ENCODE results near the gene FLNC. TPM values are rescaled to one million over a fixed set of nuclear protein-coding genes. Genes with fewer than 3 reads are reported as not detected.

The FLNC gene
- total RNA-seq, 2 experiments from 2014 or later = not detected

GRCh38 chr7:128869944-128870285, 39.7 kb downstream of the FLNC start:
- Mint-ChIP-seq H3K27ac (no peak overlapping the region), H3K4me3 (peak overlapping the region; percentile 54), H3K4me1 (peaks cover 11% of the 10 kb centered on the region), H3K36me3 (ENCODE audit: low read depth) (peaks cover 16% of the 10 kb centered on the region), H3K27me3 (peaks cover 25% of the 10 kb centered on the region), H3K9me3 (no peaks in the 10 kb centered on the region)
- ChIA-PET CTCF (interaction anchor here (4.3 kb wide), 1 partner anchor 13 kb away, joined by 22 read pairs; no protein-coding TSS in a partner anchor), POLR2A (interaction anchor here (0.8 kb wide), 1 partner anchor 184 kb away, joined by 3 read pairs; no protein-coding TSS in a partner anchor)
- no peak for DNase-seq

- DNase-seq = no peak
- peaks cover 7% of the 10 kb centered on the region for H3K36me3 Mint-ChIP-seq (ENCODE audit: low read depth)
- H3K27ac Mint-ChIP-seq = no peak overlapping the region
- peaks cover 9% of the 10 kb centered on the region for H3K4me1 Mint-ChIP-seq
- no peak overlapping the region for H3K4me3 Mint-ChIP-seq
- ChIA-PET CTCF (interaction anchor here (1.2 to 4.3 kb wide), 2 partner anchors 8 to 11 kb away, joined by 3 to 22 read pairs; no protein-coding TSS in a partner anchor), POLR2A (no interaction called here)
- H3K9me3 Mint-ChIP-seq = no peaks in the 10 kb centered on the region
- peaks cover 25% of the 10 kb centered on the region for H3K27me3 Mint-ChIP-seq
These were observed 40.8 kb downstream of the FLNC start for GRCh38 chr7:128871050-128871449.

GRCh38 chr7:128872394-128872824, 42.2 kb downstream of the FLNC start:
- H3K36me3 Mint-ChIP-seq (ENCODE audit: low read depth) = no peaks in the 10 kb centered on the region
- H3K27ac Mint-ChIP-seq = no peak overlapping the region
- H3K4me1 Mint-ChIP-seq = peaks cover 6% of the 10 kb centered on the region
- no peak for DNase-seq
- H3K4me3 Mint-ChIP-seq = no peak overlapping the region
- CTCF ChIA-PET = interaction anchor here (2.3 kb wide), 1 partner anchor 9 kb away, joined by 9 read pairs; the partner anchor contains the start of gene ATP6V1F
- peaks cover 25% of the 10 kb centered on the region for H3K27me3 Mint-ChIP-seq
- POLR2A ChIA-PET = interaction anchor here (1.0 to 1.9 kb wide), 2 partner anchors 9 to 12 kb away, joined by 3 to 6 read pairs; partner anchors contain the start of gene ATP6V1F
- H3K9me3 Mint-ChIP-seq = no peaks in the 10 kb centered on the region

GRCh38 chr7:128873234-128873633, 43.0 kb downstream of the FLNC start:
- Mint-ChIP-seq H3K27me3 (peaks cover 22% of the 10 kb centered on the region), H3K27ac (no peak overlapping the region), H3K9me3 (no peaks in the 10 kb centered on the region), H3K36me3 (ENCODE audit: low read depth) (no peaks in the 10 kb centered on the region), H3K4me3 (no peak overlapping the region), H3K4me1 (peaks cover 12% of the 10 kb centered on the region)
- POLR2A ChIA-PET = interaction anchor here (1.0 to 1.9 kb wide), 2 partner anchors 10 to 11 kb away, joined by 3 to 6 read pairs; partner anchors contain the start of gene ATP6V1F
- CTCF ChIA-PET = interaction anchor here (2.3 kb wide), 1 partner anchor 10 kb away, joined by 9 read pairs; the partner anchor contains the start of gene ATP6V1F
- no peak for DNase-seq

GRCh38 chr7:128874140-128875031, 44.2 kb downstream of the FLNC start:
- Mint-ChIP-seq H3K36me3 (ENCODE audit: low read depth) (no peaks in the 10 kb centered on the region), H3K27ac (no peak overlapping the region), H3K4me1 (peaks cover 13% of the 10 kb centered on the region), H3K4me3 (no peak overlapping the region), H3K27me3 (peaks cover 16% of the 10 kb centered on the region), H3K9me3 (no peaks in the 10 kb centered on the region)
- CTCF ChIA-PET = interaction anchor here (0.9 to 2.3 kb wide), 4 partner anchors 9 to 213 kb away, joined by 3 to 9 read pairs (median 6); partner anchors contain the start of gene ATP6V1F
- POLR2A ChIA-PET = no interaction called here
- no peak for DNase-seq

GRCh38 chr7:128875523-128875948, 45.3 kb downstream of the FLNC start:
- DNase-seq = no peak
- Mint-ChIP-seq H3K9me3 (no peaks in the 10 kb centered on the region), H3K27ac (no peak overlapping the region), H3K4me1 (peaks cover 8% of the 10 kb centered on the region), H3K27me3 (peaks cover 10% of the 10 kb centered on the region), H3K4me3 (no peak overlapping the region), H3K36me3 (ENCODE audit: low read depth) (no peaks in the 10 kb centered on the region)
- ChIA-PET CTCF (interaction anchor here (0.9 to 1.5 kb wide), 3 partner anchors 8 to 212 kb away, joined by 3 to 7 read pairs (median 6); no protein-coding TSS in a partner anchor), POLR2A (interaction anchor here (0.6 kb wide), 1 partner anchor 68 kb away, joined by 3 read pairs; no protein-coding TSS in a partner anchor)

- Mint-ChIP-seq H3K9me3 (no peaks in the 10 kb centered on the region), H3K4me1 (peaks cover 8% of the 10 kb centered on the region), H3K4me3 (no peak overlapping the region), H3K27ac (no peak overlapping the region), H3K27me3 (peaks cover 6% of the 10 kb centered on the region), H3K36me3 (ENCODE audit: low read depth) (no peaks in the 10 kb centered on the region)
- no peak for DNase-seq
- CTCF ChIA-PET = interaction anchor here (1.4 kb wide), 1 partner anchor 7 kb away, joined by 6 read pairs; no protein-coding TSS in a partner anchor
- POLR2A ChIA-PET = no interaction called here
These were observed 45.9 kb downstream of the FLNC start for GRCh38 chr7:128876127-128876526.

GRCh38 chr7:128876586-128876977, 46.4 kb downstream of the FLNC start:
- ChIA-PET POLR2A (no interaction called here), CTCF (no interaction called here)
- Mint-ChIP-seq H3K36me3 (ENCODE audit: low read depth) (no peaks in the 10 kb centered on the region), H3K4me3 (no peak overlapping the region), H3K4me1 (peaks cover 8% of the 10 kb centered on the region), H3K27ac (no peak overlapping the region), H3K9me3 (no peaks in the 10 kb centered on the region), H3K27me3 (peaks cover 2% of the 10 kb centered on the region)
- DNase-seq = no peak

- Mint-ChIP-seq H3K27me3 (peaks cover 2% of the 10 kb centered on the region), H3K4me1 (peaks cover 8% of the 10 kb centered on the region), H3K27ac (no peak overlapping the region), H3K36me3 (ENCODE audit: low read depth) (no peaks in the 10 kb centered on the region), H3K4me3 (no peak overlapping the region), H3K9me3 (no peaks in the 10 kb centered on the region)
- ChIA-PET CTCF (interaction anchor here (1.4 kb wide), 1 partner anchor 14 kb away, joined by 11 read pairs; the partner anchor contains the start of gene ATP6V1F), POLR2A (no interaction called here)
- no peak for DNase-seq
These were observed 47.0 kb downstream of the FLNC start for GRCh38 chr7:128876978-128877755.

- no peak for DNase-seq
- CTCF ChIA-PET = interaction anchor here (1.4 kb wide), 1 partner anchor 15 kb away, joined by 11 read pairs; the partner anchor contains the start of gene ATP6V1F
- POLR2A ChIA-PET = no interaction called here
- peaks cover 2% of the 10 kb centered on the region for H3K27me3 Mint-ChIP-seq
- H3K4me3 Mint-ChIP-seq = no peak overlapping the region
- H3K27ac Mint-ChIP-seq = no peak overlapping the region
- H3K36me3 Mint-ChIP-seq (ENCODE audit: low read depth) = no peaks in the 10 kb centered on the region
- H3K9me3 Mint-ChIP-seq = no peaks in the 10 kb centered on the region
- peaks cover 8% of the 10 kb centered on the region for H3K4me1 Mint-ChIP-seq
These were observed 47.5 kb downstream of the FLNC start for GRCh38 chr7:128877756-128878120.

GRCh38 chr7:128878226-128879105, 48.3 kb downstream of the FLNC start:
- no peaks in the 10 kb centered on the region for H3K36me3 Mint-ChIP-seq (ENCODE audit: low read depth)
- H3K4me3 Mint-ChIP-seq = no peak overlapping the region
- no peaks in the 10 kb centered on the region for H3K9me3 Mint-ChIP-seq
- no peak overlapping the region for H3K27ac Mint-ChIP-seq
- no peak for DNase-seq
- ChIA-PET POLR2A (no interaction called here), CTCF (interaction anchor here (1.4 kb wide), 1 partner anchor 16 kb away, joined by 11 read pairs; the partner anchor contains the start of gene ATP6V1F)
- peaks cover 8% of the 10 kb centered on the region for H3K4me1 Mint-ChIP-seq
- H3K27me3 Mint-ChIP-seq = peaks cover 2% of the 10 kb centered on the region

- ChIA-PET CTCF (interaction anchor here (1.2 to 2.4 kb wide), 2 partner anchors 16 to 37 kb away, joined by 5 to 13 read pairs; partner anchors contain the start of gene ATP6V1F), POLR2A (interaction anchor here (1.4 kb wide), 1 partner anchor 16 kb away, joined by 5 read pairs; no protein-coding TSS in a partner anchor)
- no peak for DNase-seq
- Mint-ChIP-seq H3K9me3 (no peaks in the 10 kb centered on the region), H3K27ac (no peak overlapping the region), H3K4me3 (no peak overlapping the region), H3K36me3 (ENCODE audit: low read depth) (no peaks in the 10 kb centered on the region), H3K27me3 (peaks cover 2% of the 10 kb centered on the region), H3K4me1 (peaks cover 14% of the 10 kb centered on the region)
These were observed 49.3 kb downstream of the FLNC start for GRCh38 chr7:128879461-128879938.

Data from activated CD4-positive, alpha-beta memory T cell treated with anti-CD3 and anti-CD28 coated beads, Interleukin-2, amount 10 ng/mL, durations not matched to agents 7 days and 5 days (primary cell).